Measurements from ENCODE around the gene RAD51C.

DNA sequence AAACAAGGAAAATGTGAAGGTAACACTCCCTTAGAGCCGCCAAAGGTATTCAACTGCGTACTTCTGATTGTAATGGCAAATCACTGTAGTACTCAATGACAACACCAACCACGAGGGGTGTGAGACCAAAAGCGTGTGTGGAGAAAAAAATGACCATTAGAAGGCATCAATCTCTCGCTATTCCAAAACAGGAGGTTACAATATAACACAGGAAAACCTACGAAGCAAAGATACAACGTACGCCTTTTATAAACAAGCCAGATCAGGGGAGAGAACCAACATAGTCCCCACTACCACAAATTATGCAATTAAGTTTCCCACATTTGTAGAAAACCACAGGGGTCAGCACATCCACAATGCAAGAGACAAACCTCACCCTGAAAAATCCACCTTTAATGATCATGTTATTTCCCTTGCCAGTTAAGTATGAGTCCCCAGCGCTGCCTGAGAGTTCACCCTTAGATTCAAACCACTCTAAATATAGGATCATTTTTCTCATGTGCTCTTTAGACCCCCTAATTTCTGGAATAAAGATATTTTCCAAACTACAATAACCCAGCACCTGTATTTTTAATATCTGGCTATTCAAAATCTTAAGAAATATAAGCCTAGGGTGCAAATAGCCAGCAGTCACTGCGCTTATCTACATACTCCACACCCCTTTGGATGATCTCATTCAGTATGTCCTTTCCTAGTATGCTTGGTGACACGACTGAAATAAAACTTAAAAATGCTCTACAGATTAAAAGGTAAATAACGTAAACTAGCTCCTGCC, 13.0 kb upstream of the RAD51C start:
- TF ChIP-seq, protein P1, sequence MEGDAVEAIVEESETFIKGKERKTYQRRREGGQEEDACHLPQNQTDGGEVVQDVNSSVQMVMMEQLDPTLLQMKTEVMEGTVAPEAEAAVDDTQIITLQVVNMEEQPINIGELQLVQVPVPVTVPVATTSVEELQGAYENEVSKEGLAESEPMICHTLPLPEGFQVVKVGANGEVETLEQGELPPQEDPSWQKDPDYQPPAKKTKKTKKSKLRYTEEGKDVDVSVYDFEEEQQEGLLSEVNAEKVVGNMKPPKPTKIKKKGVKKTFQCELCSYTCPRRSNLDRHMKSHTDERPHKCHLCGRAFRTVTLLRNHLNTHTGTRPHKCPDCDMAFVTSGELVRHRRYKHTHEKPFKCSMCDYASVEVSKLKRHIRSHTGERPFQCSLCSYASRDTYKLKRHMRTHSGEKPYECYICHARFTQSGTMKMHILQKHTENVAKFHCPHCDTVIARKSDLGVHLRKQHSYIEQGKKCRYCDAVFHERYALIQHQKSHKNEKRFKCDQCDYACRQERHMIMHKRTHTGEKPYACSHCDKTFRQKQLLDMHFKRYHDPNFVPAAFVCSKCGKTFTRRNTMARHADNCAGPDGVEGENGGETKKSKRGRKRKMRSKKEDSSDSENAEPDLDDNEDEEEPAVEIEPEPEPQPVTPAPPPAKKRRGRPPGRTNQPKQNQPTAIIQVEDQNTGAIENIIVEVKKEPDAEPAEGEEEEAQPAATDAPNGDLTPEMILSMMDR (IDR thresholded peaks at IDR 0.05): no peak
- no peak for TF ChIP-seq POLR2A (IDR thresholded peaks at IDR 0.05)

Data from uterus (tissue), 2 donors.